Type B pancreatic cell (in vitro differentiated cells): ENCODE results near the gene SPX. TPM values are rescaled to one million over a fixed set of nuclear protein-coding genes. Genes with fewer than 3 reads are reported as not detected.

Experiments
- DNase-seq: peaks from one replicate; pipeline ENCODE4 v3.0.0; 2021; ENCODE audit warnings: mixed read lengths; ENCODE audit not compliant: unreplicated experiment; ENCODE audit errors: extremely low spot score
- H3K27ac Mint-ChIP-seq: 2 replicates; pipeline ENCODE4 v1.8.0; 2021; ENCODE audit warnings: mild to moderate bottlenecking, mixed read lengths
- H3K27me3 Mint-ChIP-seq: 2 replicates; pipeline ENCODE4 v1.8.0; 2021; ENCODE audit warnings: mixed read lengths
- H3K36me3 Mint-ChIP-seq: 2 replicates; pipeline ENCODE4 v1.8.0; 2021; ENCODE audit warnings: mixed read lengths
- H3K4me1 Mint-ChIP-seq: one replicate; pipeline ENCODE4 v1.8.0; 2021; ENCODE audit warnings: mixed read lengths; ENCODE audit not compliant: unreplicated experiment
- H3K4me3 Mint-ChIP-seq: 2 replicates; pipeline ENCODE4 v1.8.0; 2021; ENCODE audit warnings: mild to moderate bottlenecking, mixed read lengths
- H3K9me3 Mint-ChIP-seq: 2 replicates; pipeline ENCODE4 v1.8.0; 2021; ENCODE audit warnings: mixed read lengths
- total RNA-seq: library from RNA; stranded (reverse); gene quantifications from 2 replicates; pipeline ENCODE4 v1.2.1, GENCODE V29; 2021; ENCODE audit warnings: low replicate concordance
- TF ChIP-seq, protein P1 (sequence below): fragments of 200-600 bp; sonication (generic); conservative IDR thresholded peaks from 2 replicates; pipeline ENCODE4 v1.5.0; 2021; ENCODE audit warnings: antibody characterized with exemption, mild to moderate bottlenecking

The SPX gene
- total RNA-seq, 1 donor from 2014 or later: 0.87 TPM

DNA sequence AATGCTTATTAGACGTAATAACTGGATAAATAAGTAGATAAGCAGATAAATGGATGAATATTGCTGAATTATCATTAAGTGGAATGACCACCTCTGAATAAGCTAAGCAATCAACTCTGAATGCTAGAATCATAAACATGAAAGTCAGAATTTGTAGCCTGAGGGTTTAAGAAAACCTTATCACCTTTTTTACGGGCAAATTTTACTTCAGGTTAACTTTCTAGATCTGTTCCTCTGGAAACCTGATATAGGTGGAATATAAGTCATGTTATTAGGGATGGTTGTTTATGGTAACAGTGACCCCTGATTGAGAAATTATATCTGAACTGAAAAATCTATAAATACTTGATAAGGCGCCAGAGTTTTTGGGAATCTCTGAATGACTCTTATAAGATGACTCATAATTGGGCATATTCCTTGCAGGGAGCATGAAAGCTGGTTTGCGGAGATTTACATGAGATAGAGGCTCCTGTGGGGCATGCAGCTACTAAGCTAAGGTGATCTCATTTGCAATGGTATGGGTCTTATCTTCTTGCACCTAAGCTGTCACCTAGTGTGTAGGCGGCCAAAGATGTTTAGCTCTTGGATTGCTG, 12.1 kb downstream of the SPX start:
- Mint-ChIP-seq H3K36me3 (no peaks in the 10 kb centered on the region), H3K27ac (no peak overlapping the region), H3K4me1 (no peaks in the 10 kb centered on the region), H3K9me3 (no peaks in the 10 kb centered on the region), H3K27me3 (peaks cover 39% of the 10 kb centered on the region), H3K4me3 (no peak overlapping the region)
- TF ChIP-seq, protein P1, sequence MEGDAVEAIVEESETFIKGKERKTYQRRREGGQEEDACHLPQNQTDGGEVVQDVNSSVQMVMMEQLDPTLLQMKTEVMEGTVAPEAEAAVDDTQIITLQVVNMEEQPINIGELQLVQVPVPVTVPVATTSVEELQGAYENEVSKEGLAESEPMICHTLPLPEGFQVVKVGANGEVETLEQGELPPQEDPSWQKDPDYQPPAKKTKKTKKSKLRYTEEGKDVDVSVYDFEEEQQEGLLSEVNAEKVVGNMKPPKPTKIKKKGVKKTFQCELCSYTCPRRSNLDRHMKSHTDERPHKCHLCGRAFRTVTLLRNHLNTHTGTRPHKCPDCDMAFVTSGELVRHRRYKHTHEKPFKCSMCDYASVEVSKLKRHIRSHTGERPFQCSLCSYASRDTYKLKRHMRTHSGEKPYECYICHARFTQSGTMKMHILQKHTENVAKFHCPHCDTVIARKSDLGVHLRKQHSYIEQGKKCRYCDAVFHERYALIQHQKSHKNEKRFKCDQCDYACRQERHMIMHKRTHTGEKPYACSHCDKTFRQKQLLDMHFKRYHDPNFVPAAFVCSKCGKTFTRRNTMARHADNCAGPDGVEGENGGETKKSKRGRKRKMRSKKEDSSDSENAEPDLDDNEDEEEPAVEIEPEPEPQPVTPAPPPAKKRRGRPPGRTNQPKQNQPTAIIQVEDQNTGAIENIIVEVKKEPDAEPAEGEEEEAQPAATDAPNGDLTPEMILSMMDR: no peak
- no peak for DNase-seq

DNA sequence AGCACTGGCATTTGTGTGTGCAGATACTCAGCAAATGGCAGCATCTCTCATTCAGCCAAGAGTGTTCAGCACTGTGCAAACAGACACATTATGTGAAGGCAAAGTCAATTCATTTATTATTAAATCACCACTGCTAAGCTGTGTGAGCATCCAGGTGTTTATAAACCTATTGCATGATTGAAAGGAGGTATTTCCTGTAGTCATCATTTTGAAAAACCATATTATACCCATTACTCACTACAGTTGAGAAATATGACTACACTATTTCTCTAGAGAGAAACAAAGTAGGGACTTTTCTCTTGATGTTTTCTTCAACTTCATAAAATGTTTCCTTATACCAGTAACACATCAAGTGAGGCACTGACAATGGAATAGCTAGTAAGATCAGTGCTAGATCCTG, 13.7 kb downstream of the SPX start:
- Mint-ChIP-seq H3K27ac (no peak overlapping the region), H3K36me3 (no peaks in the 10 kb centered on the region), H3K9me3 (no peaks in the 10 kb centered on the region), H3K27me3 (peaks cover 36% of the 10 kb centered on the region), H3K4me1 (no peaks in the 10 kb centered on the region), H3K4me3 (no peak overlapping the region)
- no peak for DNase-seq
- TF ChIP-seq, protein P1: no peak

DNA sequence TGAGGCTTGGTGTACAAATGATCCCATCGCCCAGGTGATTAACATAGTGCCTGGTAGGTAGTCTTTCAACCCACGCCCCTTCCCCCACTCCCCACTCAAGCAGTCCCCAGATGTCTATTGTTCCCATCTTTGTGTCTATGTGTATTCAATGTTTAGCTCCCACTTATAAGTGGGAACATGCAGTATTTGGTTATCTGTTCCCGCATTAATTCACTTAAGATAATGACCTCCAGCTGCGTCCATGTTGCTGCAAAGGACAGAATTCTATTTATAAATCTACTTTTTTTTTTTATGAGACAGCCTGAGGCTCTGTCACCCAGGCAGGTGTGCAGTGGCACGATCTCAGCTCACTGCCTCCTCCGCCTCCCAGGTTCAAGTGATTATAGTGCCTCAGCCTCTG, 15.7 kb downstream of the SPX start:
- Mint-ChIP-seq H3K4me1 (no peaks in the 10 kb centered on the region), H3K27me3 (peaks cover 25% of the 10 kb centered on the region), H3K4me3 (no peak overlapping the region), H3K36me3 (no peaks in the 10 kb centered on the region), H3K9me3 (no peaks in the 10 kb centered on the region), H3K27ac (no peak overlapping the region)
- no peak for DNase-seq
- TF ChIP-seq, protein P1: no peak

DNA sequence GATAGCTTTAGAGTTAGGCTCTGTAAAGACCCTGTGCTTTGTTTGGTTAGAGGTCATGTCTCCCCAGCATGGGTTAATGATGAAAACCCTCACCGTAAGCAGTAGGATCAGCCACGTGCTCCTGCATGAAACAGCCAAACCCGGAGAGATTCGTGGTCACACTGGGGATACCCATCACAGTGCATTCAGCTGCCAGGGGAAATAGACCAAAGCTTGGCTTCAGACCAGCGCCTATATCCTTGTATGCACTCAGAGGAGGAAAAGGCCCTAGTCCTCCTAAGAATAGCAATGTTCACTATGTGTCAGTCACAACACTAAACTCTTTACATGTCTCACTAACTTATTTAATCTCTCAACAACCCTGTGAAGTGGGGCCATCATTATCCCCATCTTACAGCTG, 16.3 kb downstream of the SPX start:
- Mint-ChIP-seq H3K4me3 (no peak overlapping the region), H3K27ac (no peak overlapping the region), H3K36me3 (no peaks in the 10 kb centered on the region), H3K4me1 (no peaks in the 10 kb centered on the region), H3K9me3 (no peaks in the 10 kb centered on the region), H3K27me3 (peaks cover 22% of the 10 kb centered on the region)
- TF ChIP-seq, protein P1: no peak
- no peak for DNase-seq

- Mint-ChIP-seq H3K27me3 (peaks cover 18% of the 10 kb centered on the region), H3K9me3 (no peaks in the 10 kb centered on the region), H3K36me3 (no peaks in the 10 kb centered on the region), H3K27ac (no peak overlapping the region), H3K4me1 (no peaks in the 10 kb centered on the region), H3K4me3 (no peak overlapping the region)
- no peak for DNase-seq
- TF ChIP-seq, protein P1: no peak
These were observed 17.1 kb downstream of the SPX start for GRCh38 chr12:21543151-21543550.

- H3K36me3 Mint-ChIP-seq: no peaks in the 10 kb centered on the region
- DNase-seq: no peak
- TF ChIP-seq, protein P1: no peak
- H3K4me1 Mint-ChIP-seq: no peaks in the 10 kb centered on the region
- no peak overlapping the region for H3K27ac Mint-ChIP-seq
- H3K9me3 Mint-ChIP-seq: no peaks in the 10 kb centered on the region
- no peak overlapping the region for H3K4me3 Mint-ChIP-seq
- H3K27me3 Mint-ChIP-seq: peaks cover 14% of the 10 kb centered on the region
These were observed 19.5 kb downstream of the SPX start for GRCh38 chr12:21545557-21545956.
